OCI-LY7 (cell line): ENCODE data around the gene RASA2.

ENCODE experiments used
- CTCF ChIP-seq: fragments of 200-600 bp; sonication (generic); conservative IDR thresholded peaks from 2 replicates; pipeline ENCODE4 v1.5.1; 2014; ENCODE audit warnings: mild to moderate bottlenecking, antibody characterized with exemption, low read length, moderate library complexity, mixed read lengths
- EZH2phosphoT487 ChIP-seq: fragments of 200-600 bp; sonication (generic); IDR thresholded peaks from 2 replicates; pipeline ENCODE4 v1.6.1; 2018; ENCODE audit warnings: low read depth, borderline replicate concordance, mild to moderate bottlenecking, mixed run types, antibody characterized with exemption, low read length, moderate library complexity, mixed read lengths

GRCh38 chr3:141448606-141449220 is 38.1 kb upstream of the RASA2 start:
- TF ChIP-seq EZH2phosphoT487 (no peak), CTCF (no peak)
